ENCODE measurements around the gene MED9. TPM values are rescaled to one million over a fixed set of nuclear protein-coding genes. Genes with fewer than 3 reads are reported as not detected.

The MED9 gene
- total and polyA plus RNA-seq, 9 of the 15 experiments (the other 6 are each of a cell fraction or from before 2014, with no cell fraction given): 2.2 to 15.8 (median 12.7) TPM

DNA sequence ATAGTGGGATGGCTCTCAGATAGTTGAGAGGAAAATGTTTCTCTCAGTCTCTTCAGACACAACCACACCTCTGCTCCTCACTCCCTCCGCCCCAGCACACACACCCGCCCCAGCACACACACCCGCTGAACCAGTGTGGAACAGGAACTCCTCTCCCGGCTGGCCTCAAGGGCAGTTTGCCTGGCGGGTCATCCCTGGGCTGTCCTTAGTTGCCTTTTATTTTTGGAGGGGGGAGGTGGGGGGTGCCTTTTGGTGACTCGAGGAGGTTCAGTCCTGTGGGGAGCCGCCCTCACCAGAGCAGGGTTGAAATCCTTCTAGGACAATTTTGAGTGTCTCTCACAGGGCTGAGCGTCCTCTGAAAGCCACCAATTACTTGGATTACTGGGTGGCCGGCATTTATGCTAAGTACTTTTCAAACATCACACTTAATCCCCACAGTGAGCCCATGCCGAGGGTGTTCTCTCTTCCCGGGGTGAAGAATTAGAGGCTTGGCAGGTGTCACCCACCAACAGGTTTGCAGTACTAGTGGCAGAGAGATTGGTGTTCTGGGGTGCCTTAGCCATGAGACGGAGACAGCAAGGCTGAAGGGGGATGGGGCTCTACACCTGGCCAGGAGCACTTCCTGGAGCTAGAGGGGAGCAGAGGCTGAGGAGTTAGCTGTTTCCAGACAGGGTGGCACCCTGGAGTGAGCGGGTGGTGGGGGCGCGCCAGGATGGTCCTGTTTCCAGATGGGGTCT lies 16.6 kb downstream of the MED9 start:
- no peak for ATAC-seq
- no peaks in the 10 kb centered on the region; the same call in 2 of the 3 replicates for H3K79me2 ChIP-seq (ENCODE audit: control insufficient read depth, insufficient read depth, low read length)

More for the DNA sequence above, 16.6 kb downstream of the MED9 start:
- Histone ChIP-seq H3K27me3 (ENCODE audit: control insufficient read depth in 2 of 2, insufficient read depth in 2 of 2, low read length in 2 of 2) (no peaks in the 10 kb centered on the region; a peak in 1 of 5 replicates), H3K27ac (ENCODE audit: extremely low read depth, low read depth, low read length) (no peak overlapping the region), H3K4me2 (ENCODE audit: insufficient read depth, low read length) (no peak overlapping the region), H3K9ac (ENCODE audit: insufficient read depth in 1 of 2, low read depth in 2 of 2, low read length in 2 of 2) (no peak overlapping the region), H4K20me1 (replicated peaks; ENCODE audit: control insufficient read depth, insufficient read depth, low read length) (no peaks in the 10 kb centered on the region), H3K4me1 (replicated peaks in 1 of 2; ENCODE audit: control insufficient read depth in 2 of 2, insufficient read depth in 2 of 2, low read length in 2 of 2) (peaks cover 0 to 20% of the 10 kb centered on the region in 2 experiments; a peak in 3 of 5 replicates), H3K4me3 (no peak overlapping the region), H3K9me3 (replicated peaks; ENCODE audit: control insufficient read depth, insufficient read depth, low read depth, low read length) (no peaks in the 10 kb centered on the region), H3K36me3 (ENCODE audit: control insufficient read depth, insufficient read depth, low read length) (peaks cover 41% of the 10 kb centered on the region; the same call in 2 of the 3 replicates), H2AFZ (ENCODE audit: low read depth, low read length) (no peak overlapping the region), H3K9me1 (ENCODE audit: control insufficient read depth, insufficient read depth, low read length) (no peaks in the 10 kb centered on the region)
- DNase-seq (ENCODE audit: extremely low read depth in 1 of 4, low spot score in 3 of 4) (no peak), FAIRE-seq (no peak)
- intact Hi-C loops (cut with micrococcal nuclease): no loop called here
- ChIA-PET CTCF (ENCODE audit: low intra/inter-chr PET ratio) (no interaction called here), POLR2A (no interaction called here)
- BruUV-seq (replicated peaks): no TSS peak
- WGBS (ENCODE audit: insufficient coverage, low coverage, missing lambda C conversion rate): 92% methylated on average over 9 of the region's 15 CpGs
- TF ChIP-seq C11orf30 (IDR thresholded peaks at IDR 0.05; ENCODE audit: low read depth): no peak
- no peak for TF ChIP-seq NR3C1 (CRISPR knock-in tag; IDR thresholded peaks at IDR 0.05)
- TF ChIP-seq, protein P1, sequence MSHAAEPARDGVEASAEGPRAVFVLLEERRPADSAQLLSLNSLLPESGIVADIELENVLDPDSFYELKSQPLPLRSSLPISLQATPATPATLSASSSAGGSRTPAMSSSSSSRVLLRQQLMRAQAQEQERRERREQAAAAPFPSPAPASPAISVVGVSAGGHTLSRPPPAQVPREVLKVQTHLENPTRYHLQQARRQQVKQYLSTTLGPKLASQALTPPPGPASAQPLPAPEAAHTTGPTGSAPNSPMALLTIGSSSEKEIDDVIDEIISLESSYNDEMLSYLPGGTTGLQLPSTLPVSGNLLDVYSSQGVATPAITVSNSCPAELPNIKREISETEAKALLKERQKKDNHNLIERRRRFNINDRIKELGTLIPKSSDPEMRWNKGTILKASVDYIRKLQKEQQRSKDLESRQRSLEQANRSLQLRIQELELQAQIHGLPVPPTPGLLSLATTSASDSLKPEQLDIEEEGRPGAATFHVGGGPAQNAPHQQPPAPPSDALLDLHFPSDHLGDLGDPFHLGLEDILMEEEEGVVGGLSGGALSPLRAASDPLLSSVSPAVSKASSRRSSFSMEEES (CRISPR knock-in tag; IDR thresholded peaks at IDR 0.05): no peak
- TF ChIP-seq SETDB1 (IDR thresholded peaks at IDR 0.05; ENCODE audit: low read length): no peak
- TF ChIP-seq, protein P2, sequence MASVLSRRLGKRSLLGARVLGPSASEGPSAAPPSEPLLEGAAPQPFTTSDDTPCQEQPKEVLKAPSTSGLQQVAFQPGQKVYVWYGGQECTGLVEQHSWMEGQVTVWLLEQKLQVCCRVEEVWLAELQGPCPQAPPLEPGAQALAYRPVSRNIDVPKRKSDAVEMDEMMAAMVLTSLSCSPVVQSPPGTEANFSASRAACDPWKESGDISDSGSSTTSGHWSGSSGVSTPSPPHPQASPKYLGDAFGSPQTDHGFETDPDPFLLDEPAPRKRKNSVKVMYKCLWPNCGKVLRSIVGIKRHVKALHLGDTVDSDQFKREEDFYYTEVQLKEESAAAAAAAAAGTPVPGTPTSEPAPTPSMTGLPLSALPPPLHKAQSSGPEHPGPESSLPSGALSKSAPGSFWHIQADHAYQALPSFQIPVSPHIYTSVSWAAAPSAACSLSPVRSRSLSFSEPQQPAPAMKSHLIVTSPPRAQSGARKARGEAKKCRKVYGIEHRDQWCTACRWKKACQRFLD (CRISPR knock-in tag; IDR thresholded peaks at IDR 0.05): no peak
- in situ Hi-C loops (cut with MboI): no loop called here

Data from K562 (cell line).